ENCODE data around the gene FREM3. TPM values are rescaled to one million over a fixed set of nuclear protein-coding genes. Genes with fewer than 3 reads are reported as not detected.
A peak's percentile ranks its signal among the peaks of the same experiment; 100 is the strongest.

Gene FREM3
- total RNA-seq, 1 experiment from 2014 or later: not detected

GRCh38 chr4:143581331-143581946 is 119.0 kb downstream of the FREM3 start:
- Histone ChIP-seq H2AFZ (ENCODE audit: low read length) (no peak overlapping the region), H3K14ac (ENCODE audit: insufficient read depth, low read length) (no peak overlapping the region; the same call in 1 of the 2 replicates), H3K4me1 (ENCODE audit: insufficient read depth, low read length) (no peaks in the 10 kb centered on the region), H4K8ac (replicated peaks; ENCODE audit: insufficient read length, low read depth, low read length) (no peak overlapping the region), H3K79me1 (ENCODE audit: insufficient read depth, low read depth, low read length, poor library complexity, severe bottlenecking) (no peaks in the 10 kb centered on the region), H2BK15ac (ENCODE audit: low read depth, low read length) (no peak overlapping the region), H3K4ac (ENCODE audit: low read depth, low read length) (no peak overlapping the region), H3K4me2 (ENCODE audit: insufficient read depth, insufficient read length, low read length) (no peak overlapping the region), H3K18ac (ENCODE audit: insufficient read length, low read depth, low read length) (peak overlapping the region; percentile 34), H2BK5ac (ENCODE audit: insufficient read length, low read length) (no peak overlapping the region), H3K9me3 (ENCODE audit: control insufficient read depth, low read depth, low read length) (no peaks in the 10 kb centered on the region), H4K5ac (ENCODE audit: insufficient read length, low read depth, low read length) (no peak overlapping the region), H3K27ac (ENCODE audit: insufficient read length, low read depth, low read length) (no peak overlapping the region), H4K20me1 (ENCODE audit: control insufficient read depth, insufficient read depth, insufficient read length) (no peaks in the 10 kb centered on the region), H3K56ac (ENCODE audit: insufficient read length, low read depth, low read length) (no peak overlapping the region), H3K23ac (ENCODE audit: insufficient read length, low read depth, low read length) (no peak overlapping the region), H4K91ac (ENCODE audit: insufficient read length, low read depth, low read length) (no peak overlapping the region), H3K23me2 (ENCODE audit: insufficient read length, low read depth, low read length, poor library complexity, severe bottlenecking) (no peaks in the 10 kb centered on the region), H3K79me2 (ENCODE audit: insufficient read depth, low read length) (no peaks in the 10 kb centered on the region), H2BK120ac (ENCODE audit: low read depth, low read length, poor library complexity, severe bottlenecking) (no peak overlapping the region), H3K9ac (ENCODE audit: extremely low read depth, insufficient read length, low read length) (no peak overlapping the region), H3T11ph (ENCODE audit: low read length) (no peak overlapping the region), H2BK20ac (ENCODE audit: low read depth, low read length, poor library complexity, severe bottlenecking) (no peak overlapping the region), H2BK12ac (ENCODE audit: insufficient read length, low read depth, low read length) (no peak overlapping the region), H2AK5ac (ENCODE audit: insufficient read length, low read length) (no peak overlapping the region), H3K27me3 (ENCODE audit: insufficient read depth, low read length) (no peaks in the 10 kb centered on the region)
- Mint-ChIP-seq H3K4me1 (peaks cover 4% of the 10 kb centered on the region in 2 experiments; a peak in 2 of 4 replicates), H3K4me3 (no peak overlapping the region), H3K9me3 (peaks cover 15 to 16% of the 10 kb centered on the region in 2 experiments; a peak in 4 of 5 replicates), H3K27ac (no peak overlapping the region), H3K27me3 (ENCODE audit: low read depth) (no peaks in the 10 kb centered on the region), H3K36me3 (ENCODE audit: insufficient read depth in 1 of 3, low read depth in 3 of 3) (peaks cover 0 to 10% (median 3%) of the 10 kb centered on the region in 3 experiments; a peak in 4 of 7 replicates)
- TF ChIP-seq, protein P1, sequence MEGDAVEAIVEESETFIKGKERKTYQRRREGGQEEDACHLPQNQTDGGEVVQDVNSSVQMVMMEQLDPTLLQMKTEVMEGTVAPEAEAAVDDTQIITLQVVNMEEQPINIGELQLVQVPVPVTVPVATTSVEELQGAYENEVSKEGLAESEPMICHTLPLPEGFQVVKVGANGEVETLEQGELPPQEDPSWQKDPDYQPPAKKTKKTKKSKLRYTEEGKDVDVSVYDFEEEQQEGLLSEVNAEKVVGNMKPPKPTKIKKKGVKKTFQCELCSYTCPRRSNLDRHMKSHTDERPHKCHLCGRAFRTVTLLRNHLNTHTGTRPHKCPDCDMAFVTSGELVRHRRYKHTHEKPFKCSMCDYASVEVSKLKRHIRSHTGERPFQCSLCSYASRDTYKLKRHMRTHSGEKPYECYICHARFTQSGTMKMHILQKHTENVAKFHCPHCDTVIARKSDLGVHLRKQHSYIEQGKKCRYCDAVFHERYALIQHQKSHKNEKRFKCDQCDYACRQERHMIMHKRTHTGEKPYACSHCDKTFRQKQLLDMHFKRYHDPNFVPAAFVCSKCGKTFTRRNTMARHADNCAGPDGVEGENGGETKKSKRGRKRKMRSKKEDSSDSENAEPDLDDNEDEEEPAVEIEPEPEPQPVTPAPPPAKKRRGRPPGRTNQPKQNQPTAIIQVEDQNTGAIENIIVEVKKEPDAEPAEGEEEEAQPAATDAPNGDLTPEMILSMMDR (conservative IDR thresholded peaks at IDR 0.05): peak; percentile 55
- no CpG with 5 or more reads among the region's 3 CpGs for WGBS (ENCODE audit: extremely low coverage, insufficient read length, low lambda C conversion rate)
- peak; percentile 68 for DNase-seq

All from H9 (cell line).